DOHH2 (cell line): ENCODE data around the gene TPTE2.

ENCODE experiments used
- H3F3A ChIP-seq: fragments of 200-600 bp; sonication (generic), shearing (Covaris generic); 2 replicates; pipeline ENCODE4 v1.6.0; 2016; ENCODE audit warnings: antibody characterized with exemption, mild to moderate bottlenecking; ENCODE audit not compliant: control insufficient read depth, insufficient read depth
- H3K27ac ChIP-seq: fragments of 200-600 bp; sonication (generic); 2 replicates; pipeline ENCODE4 v1.5.1; 2014; ENCODE audit warnings: low read depth, mild to moderate bottlenecking, low read length, moderate library complexity
- H3K27me3 ChIP-seq: fragments of 200-600 bp; sonication (generic); 2 replicates; pipeline ENCODE4 v1.6.1; 2014; ENCODE audit warnings: mild to moderate bottlenecking, low read length, mixed read lengths; ENCODE audit not compliant: control insufficient read depth
- H3K36me3 ChIP-seq: fragments of 200-600 bp; sonication (generic); 2 replicates; pipeline ENCODE4 v1.6.1; 2014; ENCODE audit warnings: mild to moderate bottlenecking, low read length, moderate library complexity, mixed read lengths; ENCODE audit not compliant: control insufficient read depth
- H3K4me1 ChIP-seq: fragments of 200-600 bp; sonication (generic); 2 replicates; pipeline ENCODE4 v1.6.1; 2014; ENCODE audit warnings: mild to moderate bottlenecking, low read length, mixed read lengths; ENCODE audit not compliant: control insufficient read depth
- H3K4me2 ChIP-seq: fragments of 200-600 bp; sonication (generic); 2 replicates; pipeline ENCODE4 v1.6.0; 2014; ENCODE audit warnings: mild to moderate bottlenecking, low read length, moderate library complexity
- H3K4me3 ChIP-seq: fragments of 200-600 bp; sonication (generic); 2 replicates; pipeline ENCODE4 v1.5.1; 2014; ENCODE audit warnings: mild to moderate bottlenecking, low read length, mixed read lengths
- H3K79me2 ChIP-seq: fragments of 200-600 bp; sonication (generic); 2 replicates; pipeline ENCODE4 v1.6.1; 2014; ENCODE audit warnings: mild to moderate bottlenecking, low read length, mixed read lengths; ENCODE audit not compliant: control insufficient read depth
- H3K9me2 ChIP-seq: fragments of 200-600 bp; sonication (generic); replicated peaks from 2 replicates; pipeline ENCODE4 v1.6.1; 2014; ENCODE audit warnings: mild to moderate bottlenecking, low read length, mixed read lengths; ENCODE audit not compliant: control insufficient read depth
- H3K9me3 ChIP-seq: fragments of 200-600 bp; sonication (generic); 2 replicates; pipeline ENCODE4 v1.6.1; 2014; ENCODE audit warnings: antibody characterized with exemption, low read length, mixed read lengths; ENCODE audit not compliant: control insufficient read depth, insufficient read depth
- H4K20me1 ChIP-seq: fragments of 200-600 bp; sonication (generic); 2 replicates; pipeline ENCODE4 v1.6.0; 2014; ENCODE audit warnings: low read depth, mild to moderate bottlenecking, antibody characterized with exemption, low read length, moderate library complexity; ENCODE audit not compliant: control insufficient read depth, insufficient read depth
- EZH2phosphoT487 ChIP-seq: fragments of 200-600 bp; sonication (generic); IDR thresholded peaks from 2 replicates; pipeline ENCODE4 v1.6.1; 2017; ENCODE audit warnings: borderline replicate concordance, mild to moderate bottlenecking, antibody characterized with exemption, low read length, moderate library complexity, mixed read lengths
- TF ChIP-seq, protein P1 (sequence below): fragments of 200-600 bp; sonication (generic); IDR thresholded peaks from one replicate; pipeline ENCODE4 v1.5.1; 2014; ENCODE audit warnings: antibody characterized with exemption, mild to moderate bottlenecking, low read depth, low read length; ENCODE audit not compliant: poor library complexity, severe bottlenecking

TPTE2 gene

DNA sequence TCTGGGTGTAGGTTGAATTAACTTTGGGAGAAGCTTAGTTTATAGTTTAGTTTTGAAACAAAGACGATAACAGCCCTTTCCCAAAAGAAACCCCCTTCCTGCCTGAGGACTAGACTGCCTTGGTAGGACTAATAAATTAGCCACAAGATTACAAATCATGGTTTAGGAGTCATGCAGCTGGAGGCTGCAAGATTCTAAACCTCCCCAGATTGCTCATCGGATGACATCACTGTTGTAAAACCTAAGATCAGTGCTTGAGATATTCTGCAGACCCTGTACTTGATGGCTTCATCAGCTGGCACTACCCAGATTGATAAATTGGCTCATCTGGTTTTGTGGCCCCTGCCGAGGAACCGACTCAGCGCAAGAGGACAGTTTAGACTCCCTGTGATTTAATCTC, 36.2 kb upstream of the TPTE2 start:
- H4K20me1 ChIP-seq = no peaks in the 10 kb centered on the region
- H3K9me3 ChIP-seq = no peaks in the 10 kb centered on the region
- H3K79me2 ChIP-seq = no peaks in the 10 kb centered on the region
- H3K4me3 ChIP-seq = no peak overlapping the region
- H3F3A ChIP-seq = no peaks in the 10 kb centered on the region
- no peaks in the 10 kb centered on the region for H3K36me3 ChIP-seq
- no peak overlapping the region for H3K4me2 ChIP-seq
- H3K27ac ChIP-seq = no peak overlapping the region
- peaks cover 6% of the 10 kb centered on the region for H3K27me3 ChIP-seq
- TF ChIP-seq, protein P1, sequence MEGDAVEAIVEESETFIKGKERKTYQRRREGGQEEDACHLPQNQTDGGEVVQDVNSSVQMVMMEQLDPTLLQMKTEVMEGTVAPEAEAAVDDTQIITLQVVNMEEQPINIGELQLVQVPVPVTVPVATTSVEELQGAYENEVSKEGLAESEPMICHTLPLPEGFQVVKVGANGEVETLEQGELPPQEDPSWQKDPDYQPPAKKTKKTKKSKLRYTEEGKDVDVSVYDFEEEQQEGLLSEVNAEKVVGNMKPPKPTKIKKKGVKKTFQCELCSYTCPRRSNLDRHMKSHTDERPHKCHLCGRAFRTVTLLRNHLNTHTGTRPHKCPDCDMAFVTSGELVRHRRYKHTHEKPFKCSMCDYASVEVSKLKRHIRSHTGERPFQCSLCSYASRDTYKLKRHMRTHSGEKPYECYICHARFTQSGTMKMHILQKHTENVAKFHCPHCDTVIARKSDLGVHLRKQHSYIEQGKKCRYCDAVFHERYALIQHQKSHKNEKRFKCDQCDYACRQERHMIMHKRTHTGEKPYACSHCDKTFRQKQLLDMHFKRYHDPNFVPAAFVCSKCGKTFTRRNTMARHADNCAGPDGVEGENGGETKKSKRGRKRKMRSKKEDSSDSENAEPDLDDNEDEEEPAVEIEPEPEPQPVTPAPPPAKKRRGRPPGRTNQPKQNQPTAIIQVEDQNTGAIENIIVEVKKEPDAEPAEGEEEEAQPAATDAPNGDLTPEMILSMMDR = no peak
- TF ChIP-seq EZH2phosphoT487 = no peak
- H3K9me2 ChIP-seq = no peaks in the 10 kb centered on the region
- no peaks in the 10 kb centered on the region for H3K4me1 ChIP-seq

DNA sequence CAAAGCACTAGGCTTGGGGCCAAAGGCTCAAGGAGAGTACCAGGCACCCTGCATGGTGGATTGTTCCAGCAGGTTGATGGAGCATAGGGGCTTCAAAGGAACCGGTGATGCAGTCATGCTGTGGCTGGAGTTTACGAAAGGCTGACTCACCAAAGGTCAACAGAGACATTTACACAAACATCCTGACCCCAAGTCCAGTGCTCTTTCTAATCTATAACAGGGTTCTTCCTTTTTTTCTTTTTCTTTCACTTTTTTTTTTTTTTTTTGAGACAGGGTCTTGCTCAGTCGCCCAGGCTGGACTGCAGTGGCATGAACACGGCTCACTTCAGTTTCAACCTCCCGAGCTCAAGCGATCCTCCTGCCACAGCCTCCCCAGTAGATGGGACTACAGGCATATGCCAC, 35.6 kb upstream of the TPTE2 start:
- H3K9me3 ChIP-seq = no peaks in the 10 kb centered on the region
- H3K79me2 ChIP-seq = no peaks in the 10 kb centered on the region
- no peak overlapping the region for H3K4me2 ChIP-seq
- no peak overlapping the region for H3K27ac ChIP-seq
- no peak overlapping the region for H3K4me3 ChIP-seq
- no peak for TF ChIP-seq EZH2phosphoT487
- TF ChIP-seq, protein P1 = no peak
- H3F3A ChIP-seq = no peaks in the 10 kb centered on the region
- H3K36me3 ChIP-seq = no peaks in the 10 kb centered on the region
- no peaks in the 10 kb centered on the region for H3K4me1 ChIP-seq
- no peaks in the 10 kb centered on the region for H4K20me1 ChIP-seq
- peaks cover 1% of the 10 kb centered on the region for H3K27me3 ChIP-seq
- H3K9me2 ChIP-seq = no peaks in the 10 kb centered on the region

DNA sequence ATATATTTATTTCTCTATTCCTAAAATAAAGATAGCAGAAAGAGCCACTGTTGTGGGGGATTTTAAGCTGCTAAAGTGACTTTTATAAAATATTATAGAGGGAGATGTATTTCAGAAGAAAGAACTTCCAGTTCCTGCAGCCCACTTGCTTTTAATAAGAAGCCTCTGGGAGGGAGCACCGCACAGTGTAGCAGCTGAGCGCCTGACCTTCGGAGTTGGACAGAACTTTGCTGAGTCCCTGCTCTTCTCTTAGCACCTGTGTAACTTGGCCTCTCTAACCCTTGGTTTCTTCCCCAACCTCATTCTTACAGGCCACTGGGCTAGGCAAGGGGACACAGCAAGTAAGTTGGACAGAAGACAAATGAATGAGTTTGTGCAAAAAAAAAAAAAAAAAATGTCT, 34.8 kb upstream of the TPTE2 start:
- H3K27ac ChIP-seq = no peak overlapping the region
- H3K27me3 ChIP-seq = no peaks in the 10 kb centered on the region; the same call in 1 of the 2 replicates
- H3K9me3 ChIP-seq = no peaks in the 10 kb centered on the region
- no peaks in the 10 kb centered on the region for H3K4me1 ChIP-seq
- H3K4me3 ChIP-seq = no peak overlapping the region
- TF ChIP-seq, protein P1 = no peak
- no peak for TF ChIP-seq EZH2phosphoT487
- no peaks in the 10 kb centered on the region for H3F3A ChIP-seq
- no peaks in the 10 kb centered on the region for H3K9me2 ChIP-seq
- no peaks in the 10 kb centered on the region for H3K36me3 ChIP-seq
- H3K79me2 ChIP-seq = no peaks in the 10 kb centered on the region
- H3K4me2 ChIP-seq = no peak overlapping the region
- H4K20me1 ChIP-seq = no peaks in the 10 kb centered on the region
